Hepatocyte (in vitro differentiated cells): ENCODE data around the gene SRPK2. TPM values are rescaled to one million over a fixed set of nuclear protein-coding genes. Genes with fewer than 3 reads are reported as not detected.

Experiments used
- DNase-seq: peaks from one replicate; pipeline ENCODE4 v3.0.0-alpha.2; 2016; ENCODE audit warnings: low spot score
- H2AFZ ChIP-seq: fragments of 200-600 bp; sonication (generic); 2 replicates; pipeline ENCODE4 v1.6.0; 2016; ENCODE audit warnings: antibody characterized with exemption, mild to moderate bottlenecking
- H3K27ac ChIP-seq: fragments of 200-600 bp; sonication (generic); 2 replicates; pipeline ENCODE4 v1.5.1; 2016; ENCODE audit warnings: mild to moderate bottlenecking
- H3K27me3 ChIP-seq: fragments of 200-600 bp; sonication (generic); 2 replicates; pipeline ENCODE4 v1.6.1; 2016
- H3K36me3 ChIP-seq: fragments of 200-600 bp; sonication (generic); replicated peaks from 2 replicates; pipeline ENCODE4 v1.5.1; 2016; ENCODE audit warnings: low read depth; ENCODE audit not compliant: insufficient read depth
- H3K4me1 ChIP-seq: fragments of 200-600 bp; sonication (generic); 2 replicates; pipeline ENCODE4 v1.5.1; 2016; ENCODE audit warnings: mild to moderate bottlenecking, moderate library complexity; ENCODE audit not compliant: insufficient read depth
- H3K4me2 ChIP-seq: fragments of 200-600 bp; sonication (generic); 2 replicates; pipeline ENCODE4 v1.6.0; 2016
- H3K4me3 ChIP-seq: fragments of 200-600 bp; sonication (generic); 2 replicates; pipeline ENCODE4 v1.5.1; 2016; ENCODE audit warnings: mild to moderate bottlenecking
- H3K79me2 ChIP-seq: fragments of 200-600 bp; sonication (generic); 2 replicates; pipeline ENCODE4 v1.6.0; 2017; ENCODE audit warnings: mild to moderate bottlenecking
- H3K9me2 ChIP-seq: fragments of 200-600 bp; sonication (generic); replicated peaks from 2 replicates; pipeline ENCODE4 v1.6.0; 2017; ENCODE audit warnings: mild to moderate bottlenecking; ENCODE audit not compliant: insufficient read depth
- H3K9me3 ChIP-seq: fragments of 200-600 bp; sonication (generic); 2 replicates; pipeline ENCODE4 v1.5.1; 2016; ENCODE audit warnings: low read depth, mild to moderate bottlenecking
- H4K20me1 ChIP-seq: fragments of 200-600 bp; sonication (generic); 2 replicates; pipeline ENCODE4 v1.6.0; 2016; ENCODE audit warnings: mild to moderate bottlenecking; ENCODE audit not compliant: insufficient read depth, poor library complexity, severe bottlenecking
- CTCF ChIP-seq: fragments of 200-600 bp; sonication (generic); IDR thresholded peaks from 2 replicates; pipeline ENCODE4 v1.5.1; 2016; ENCODE audit warnings: antibody characterized with exemption, mild to moderate bottlenecking; ENCODE audit not compliant: poor library complexity
- EZH2 ChIP-seq: fragments of 200-600 bp; sonication (generic); IDR thresholded peaks from 2 replicates; pipeline ENCODE4 v1.6.1; 2016; ENCODE audit warnings: antibody characterized with exemption, mild to moderate bottlenecking, borderline replicate concordance
- EZH2phosphoT487 ChIP-seq: fragments of 200-600 bp; sonication (generic); IDR thresholded peaks from one replicate; pipeline ENCODE4 v1.6.1; 2018; ENCODE audit warnings: antibody characterized with exemption, mild to moderate bottlenecking, low read depth, moderate library complexity; ENCODE audit not compliant: unreplicated experiment, severe bottlenecking
- WGBS: methylation state at CpG from one replicate; pipeline ENCODE4 v1.1.6; 2016; ENCODE audit warnings: low lambda C conversion rate; ENCODE audit errors: missing lambda C conversion rate; 5-methylcytosine and 5-hydroxymethylcytosine counted together
- polyA plus RNA-seq: library from polyadenylated mRNA; unstranded; fragments of >200 nt; fragmentation: Nextera tagmentation; extraction: Ambion mirVana; gene quantifications from 2 replicates; pipeline ENCODE4 v1.2.1, GENCODE V29; 2016
- total RNA-seq: library from RNA; depleted of rRNA; stranded (reverse); fragments of >200 nt; gene quantifications from 2 replicates; pipeline ENCODE4 v1.2.3, GENCODE V29; 2014

SRPK2 gene
- total and polyA plus RNA-seq, 2 experiments from 2014 or later = 41.4 to 46.1 TPM

GRCh38 chr7:105346138-105346537 lies 42.6 kb downstream of the SRPK2 start:
- Histone ChIP-seq H3K9me3 (no peaks in the 10 kb centered on the region), H3K27me3 (no peaks in the 10 kb centered on the region), H3K4me1 (no peaks in the 10 kb centered on the region), H3K79me2 (peaks cover 93% of the 10 kb centered on the region), H4K20me1 (peaks cover 11% of the 10 kb centered on the region), H3K4me2 (no peak overlapping the region), H3K4me3 (no peak overlapping the region), H3K9me2 (no peaks in the 10 kb centered on the region), H2AFZ (no peak overlapping the region), H3K36me3 (no peaks in the 10 kb centered on the region), H3K27ac (no peak overlapping the region)
- no peak for TF ChIP-seq CTCF
- no peak for TF ChIP-seq EZH2phosphoT487
- TF ChIP-seq EZH2 = no peak
- DNase-seq = no peak
- 100% methylated on average over 2 of the region's 2 CpGs for WGBS

- TF ChIP-seq CTCF = no peak
- no peak for TF ChIP-seq EZH2phosphoT487
- no peak for TF ChIP-seq EZH2
- no peaks in the 10 kb centered on the region for H3K36me3 ChIP-seq
- H3K4me1 ChIP-seq = no peaks in the 10 kb centered on the region
- no peak for DNase-seq
- H2AFZ ChIP-seq = no peak overlapping the region
- H4K20me1 ChIP-seq = peaks cover 11% of the 10 kb centered on the region
- 61% methylated on average over 3 of the region's 3 CpGs for WGBS
- peaks cover 91% of the 10 kb centered on the region for H3K79me2 ChIP-seq
- no peak overlapping the region for H3K4me3 ChIP-seq
- no peaks in the 10 kb centered on the region for H3K9me2 ChIP-seq
- H3K27ac ChIP-seq = no peak overlapping the region
- no peak overlapping the region for H3K4me2 ChIP-seq
- no peaks in the 10 kb centered on the region for H3K9me3 ChIP-seq
- H3K27me3 ChIP-seq = no peaks in the 10 kb centered on the region
These were observed 43.0 kb downstream of the SRPK2 start for GRCh38 chr7:105345725-105346124.

- no peak for TF ChIP-seq EZH2phosphoT487
- Histone ChIP-seq H3K4me1 (no peaks in the 10 kb centered on the region), H3K27ac (no peak overlapping the region), H3K36me3 (no peaks in the 10 kb centered on the region), H3K27me3 (no peaks in the 10 kb centered on the region), H3K4me3 (no peak overlapping the region), H4K20me1 (peaks cover 11% of the 10 kb centered on the region), H3K79me2 (peaks cover 87% of the 10 kb centered on the region), H3K9me3 (no peaks in the 10 kb centered on the region), H3K9me2 (no peaks in the 10 kb centered on the region), H3K4me2 (no peak overlapping the region), H2AFZ (no peak overlapping the region)
- DNase-seq = no peak
- WGBS = 88% methylated on average over 3 of the region's 3 CpGs
These were observed 43.7 kb downstream of the SRPK2 start for GRCh38 chr7:105345003-105345402.

- Histone ChIP-seq H3K36me3 (no peaks in the 10 kb centered on the region), H2AFZ (no peak overlapping the region), H3K4me3 (no peak overlapping the region), H3K4me2 (no peak overlapping the region), H3K27ac (no peak overlapping the region), H3K9me2 (no peaks in the 10 kb centered on the region), H3K79me2 (peaks cover 70% of the 10 kb centered on the region), H4K20me1 (peaks cover 13% of the 10 kb centered on the region), H3K9me3 (no peaks in the 10 kb centered on the region), H3K4me1 (no peaks in the 10 kb centered on the region), H3K27me3 (no peaks in the 10 kb centered on the region)
- no peak for DNase-seq
- TF ChIP-seq EZH2phosphoT487 = no peak
- no peak for TF ChIP-seq EZH2
- no peak for TF ChIP-seq CTCF
- WGBS = 94% methylated on average over 12 of the region's 12 CpGs
These were observed 49.1 kb downstream of the SRPK2 start for GRCh38 chr7:105339404-105340323.
